H9 (cell line): ENCODE data around the gene MCM10. TPM values are rescaled to one million over a fixed set of nuclear protein-coding genes. Genes with fewer than 3 reads are reported as not detected.

Experiments used
- DNase-seq: peaks from one replicate; pipeline ENCODE4 v3.0.0-alpha.2; 2017
- H2AFZ ChIP-seq: one replicate; pipeline ENCODE4 v1.6.1; 2013; ENCODE audit warnings: mild to moderate bottlenecking, low read length, control low read depth, moderate library complexity
- H2AK5ac ChIP-seq: 2 replicates; pipeline ENCODE4 v1.6.1; 2013; ENCODE audit warnings: low read length, control low read depth, mixed read lengths; ENCODE audit not compliant: insufficient read length
- H2BK120ac ChIP-seq: one replicate; pipeline ENCODE4 v1.6.1; 2013; ENCODE audit warnings: low read depth, mild to moderate bottlenecking, low read length, control low read depth, inconsistent platforms; ENCODE audit not compliant: poor library complexity, severe bottlenecking
- H2BK12ac ChIP-seq: 2 replicates; pipeline ENCODE4 v1.6.1; 2013; ENCODE audit warnings: low read length, control low read depth, mixed read lengths, low read depth; ENCODE audit not compliant: insufficient read length
- H2BK15ac ChIP-seq: 2 replicates; pipeline ENCODE4 v1.6.1; 2013; ENCODE audit warnings: low read depth, low read length, control low read depth
- H2BK20ac ChIP-seq: one replicate; pipeline ENCODE4 v1.6.1; 2013; ENCODE audit warnings: low read depth, mild to moderate bottlenecking, low read length, control low read depth, inconsistent platforms; ENCODE audit not compliant: poor library complexity, severe bottlenecking
- H2BK5ac ChIP-seq: 2 replicates; pipeline ENCODE4 v1.6.1; 2013; ENCODE audit warnings: low read length, control low read depth, mixed read lengths; ENCODE audit not compliant: insufficient read length
- H3K14ac ChIP-seq: 2 replicates; pipeline ENCODE4 v1.6.1; 2013; ENCODE audit warnings: low read length, control low read depth; ENCODE audit not compliant: insufficient read depth
- H3K18ac ChIP-seq: 2 replicates; pipeline ENCODE4 v1.6.1; 2013; ENCODE audit warnings: low read depth, mild to moderate bottlenecking, mixed read lengths, low read length, control low read depth; ENCODE audit not compliant: insufficient read length
- H3K23ac ChIP-seq: 2 replicates; pipeline ENCODE4 v1.6.1; 2013; ENCODE audit warnings: low read length, control low read depth, mixed read lengths, low read depth; ENCODE audit not compliant: insufficient read length
- H3K23me2 ChIP-seq: 2 replicates; pipeline ENCODE4 v1.6.1; 2013; ENCODE audit warnings: low read depth, mild to moderate bottlenecking, mixed read lengths, low read length, control low read depth; ENCODE audit not compliant: insufficient read length, poor library complexity, severe bottlenecking
- H3K27ac ChIP-seq: 2 replicates; pipeline ENCODE4 v1.5.1; 2013; ENCODE audit warnings: low read length, control low read depth, mixed read lengths, low read depth; ENCODE audit not compliant: insufficient read length
- H3K27me3 ChIP-seq: 2 replicates; pipeline ENCODE4 v1.6.1; 2013; ENCODE audit warnings: low read length, control low read depth, inconsistent platforms; ENCODE audit not compliant: insufficient read depth
- H3K4ac ChIP-seq: 2 replicates; pipeline ENCODE4 v1.6.1; 2013; ENCODE audit warnings: low read depth, mild to moderate bottlenecking, control low read depth, inconsistent platforms, low read length, moderate library complexity
- H3K4me1 ChIP-seq: 2 replicates; pipeline ENCODE4 v1.6.1; 2013; ENCODE audit warnings: low read length, control low read depth, inconsistent platforms; ENCODE audit not compliant: insufficient read depth
- H3K4me2 ChIP-seq: 2 replicates; pipeline ENCODE4 v1.6.1; 2013; ENCODE audit warnings: low read length, control low read depth, mixed read lengths; ENCODE audit not compliant: insufficient read length, insufficient read depth
- H3K56ac ChIP-seq: 2 replicates; pipeline ENCODE4 v1.6.1; 2013; ENCODE audit warnings: low read depth, mild to moderate bottlenecking, mixed read lengths, low read length, control low read depth; ENCODE audit not compliant: insufficient read length
- H3K79me1 ChIP-seq: 2 replicates; pipeline ENCODE4 v1.6.1; 2013; ENCODE audit warnings: low read depth, mild to moderate bottlenecking, moderate library complexity, low read length, control low read depth, inconsistent platforms; ENCODE audit not compliant: insufficient read depth, poor library complexity, severe bottlenecking
- H3K79me2 ChIP-seq: 2 replicates; pipeline ENCODE4 v1.6.1; 2013; ENCODE audit warnings: low read length, control low read depth, inconsistent platforms; ENCODE audit not compliant: insufficient read depth
- H3K9ac ChIP-seq: 2 replicates; pipeline ENCODE4 v1.6.1; 2013; ENCODE audit warnings: low read length, control low read depth, mixed read lengths; ENCODE audit not compliant: insufficient read length; ENCODE audit errors: extremely low read depth
- H3K9me3 ChIP-seq: one replicate; pipeline ENCODE4 v1.6.1; 2013; ENCODE audit warnings: low read depth, low read length, inconsistent platforms; ENCODE audit not compliant: control insufficient read depth
- H3T11ph ChIP-seq: one replicate; pipeline ENCODE4 v1.6.1; 2013; ENCODE audit warnings: mild to moderate bottlenecking, low read length, control low read depth, inconsistent platforms
- H4K20me1 ChIP-seq: one replicate; pipeline ENCODE4 v1.6.1; 2013; ENCODE audit not compliant: control insufficient read depth, insufficient read length, insufficient read depth
- H4K5ac ChIP-seq: 2 replicates; pipeline ENCODE4 v1.6.1; 2013; ENCODE audit warnings: low read depth, mild to moderate bottlenecking, mixed read lengths, low read length, control low read depth; ENCODE audit not compliant: insufficient read length
- H4K8ac ChIP-seq: replicated peaks from 2 replicates; pipeline ENCODE4 v1.6.1; 2013; ENCODE audit warnings: low read length, control low read depth, mixed read lengths, low read depth; ENCODE audit not compliant: insufficient read length
- H4K91ac ChIP-seq: 2 replicates; pipeline ENCODE4 v1.6.1; 2013; ENCODE audit warnings: low read depth, mild to moderate bottlenecking, moderate library complexity, mixed read lengths, low read length, control low read depth; ENCODE audit not compliant: insufficient read length
- H3K27ac Mint-ChIP-seq, 3 experiments: 2 replicates in 2 of 3; 3 replicates in 1 of 3; pipeline ENCODE4 v1.8.0; 2020 to 2021; ENCODE audit warnings: mixed read lengths in 3 of 3, mild to moderate bottlenecking in 1 of 3, moderate library complexity in 1 of 3
- H3K27me3 Mint-ChIP-seq: 2 replicates; pipeline ENCODE4 v1.8.0; 2021; ENCODE audit warnings: low read depth, mild to moderate bottlenecking, moderate library complexity, mixed read lengths
- H3K36me3 Mint-ChIP-seq, 3 experiments: 2 replicates in 2 of 3; 3 replicates in 1 of 3; pipeline ENCODE4 v1.8.0; 2020 to 2021; ENCODE audit warnings: low read depth in 3 of 3, mixed read lengths in 3 of 3; ENCODE audit not compliant: insufficient read depth in 1 of 3
- H3K4me1 Mint-ChIP-seq, 2 experiments: 2 replicates each; pipeline ENCODE4 v1.8.0; 2020; ENCODE audit warnings: mixed read lengths in 2 of 2
- H3K4me3 Mint-ChIP-seq, 2 experiments: 2 replicates in 1 of 2; 3 replicates in 1 of 2; pipeline ENCODE4 v1.8.0; 2020 to 2021; ENCODE audit warnings: mild to moderate bottlenecking in 2 of 2, mixed read lengths in 2 of 2, moderate library complexity in 1 of 2
- H3K9me3 Mint-ChIP-seq, 2 experiments: 2 replicates in 1 of 2; 3 replicates in 1 of 2; pipeline ENCODE4 v1.8.0; 2020; ENCODE audit warnings: mild to moderate bottlenecking in 2 of 2, mixed read lengths in 2 of 2, moderate library complexity in 1 of 2
- WGBS: extraction: QIAGEN DNeasy Blood & Tissue Kit; methylation state at CpG from one replicate; pipeline ENCODE4 v1.1.7; 2013; ENCODE audit warnings: missing lambda C conversion rate, low lambda C conversion rate, mixed read lengths; ENCODE audit not compliant: insufficient read length; ENCODE audit errors: extremely low coverage; 5-methylcytosine and 5-hydroxymethylcytosine counted together
- total RNA-seq: library from RNA; stranded (reverse); gene quantifications from 2 replicates; pipeline ENCODE4 v1.2.1, GENCODE V29; 2021
- TF ChIP-seq, protein P1 (sequence below): fragments of 200-600 bp; sonication (generic); conservative IDR thresholded peaks from 3 replicates; pipeline ENCODE4 v1.8.0; 2021; ENCODE audit warnings: antibody characterized with exemption, mild to moderate bottlenecking

The MCM10 gene
- total RNA-seq, 1 experiment from 2014 or later: 67.4 TPM

DNA sequence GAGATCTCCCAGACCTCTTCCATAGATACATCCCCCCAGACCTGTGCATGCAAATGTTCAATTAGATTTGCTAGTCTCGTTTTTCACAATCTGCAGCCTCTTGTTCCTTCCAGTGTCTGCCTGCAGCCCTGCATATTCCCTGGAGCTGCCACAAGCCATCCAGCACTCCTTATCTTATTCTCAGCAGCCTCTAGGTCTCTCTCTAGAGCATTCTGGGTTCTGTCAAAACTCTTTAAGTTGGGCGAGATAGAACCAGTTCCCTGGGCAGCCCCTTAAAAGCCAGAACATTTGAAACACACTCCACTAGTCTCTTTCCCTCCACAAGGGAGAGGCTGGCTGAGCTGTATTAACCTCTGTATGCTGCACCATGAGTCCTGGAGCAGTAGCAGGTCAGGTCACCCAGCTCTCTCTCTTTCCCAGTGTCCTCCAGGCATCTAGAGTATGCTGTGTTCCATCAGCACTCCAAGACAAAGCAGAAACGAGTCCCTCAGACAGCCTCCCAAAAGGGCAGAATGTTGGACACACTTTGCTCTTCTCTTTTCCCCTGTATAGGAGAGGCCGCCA lies 20.6 kb upstream of the MCM10 start:
- no peak overlapping the region for H3K14ac ChIP-seq
- no peak overlapping the region for H4K8ac ChIP-seq
- no peak overlapping the region for H2BK120ac ChIP-seq
- Mint-ChIP-seq H3K36me3 (peaks cover 0 to 15% (median 8%) of the 10 kb centered on the region in 3 experiments; a peak in 4 of 7 replicates), H3K27ac (peak overlapping the region in 2 of 3 experiments; percentile 34 to 57; a peak in 2 of 7 replicates), H3K4me3 (no peak overlapping the region), H3K4me1 (peaks cover 18 to 35% of the 10 kb centered on the region in 2 experiments), H3K9me3 (peaks cover 3 to 5% of the 10 kb centered on the region in 2 experiments; a peak in 2 of 5 replicates), H3K27me3 (no peaks in the 10 kb centered on the region)
- no peak overlapping the region for H3K4ac ChIP-seq
- no peaks in the 10 kb centered on the region for H3K9me3 ChIP-seq
- no peak overlapping the region for H3K27ac ChIP-seq
- H3K23ac ChIP-seq: no peak overlapping the region
- H3K23me2 ChIP-seq: no peaks in the 10 kb centered on the region
- no peak overlapping the region for H4K5ac ChIP-seq
- H3K79me1 ChIP-seq: no peaks in the 10 kb centered on the region
- H4K91ac ChIP-seq: no peak overlapping the region
- H3T11ph ChIP-seq: no peak overlapping the region
- no peak overlapping the region for H2AFZ ChIP-seq
- no peak overlapping the region for H2BK15ac ChIP-seq
- no peaks in the 10 kb centered on the region for H3K79me2 ChIP-seq
- H3K27me3 ChIP-seq: no peaks in the 10 kb centered on the region
- H3K56ac ChIP-seq: no peak overlapping the region
- H4K20me1 ChIP-seq: no peaks in the 10 kb centered on the region
- WGBS: no CpG with 5 or more reads among the region's 4 CpGs
- H2BK5ac ChIP-seq: no peak overlapping the region
- TF ChIP-seq, protein P1, sequence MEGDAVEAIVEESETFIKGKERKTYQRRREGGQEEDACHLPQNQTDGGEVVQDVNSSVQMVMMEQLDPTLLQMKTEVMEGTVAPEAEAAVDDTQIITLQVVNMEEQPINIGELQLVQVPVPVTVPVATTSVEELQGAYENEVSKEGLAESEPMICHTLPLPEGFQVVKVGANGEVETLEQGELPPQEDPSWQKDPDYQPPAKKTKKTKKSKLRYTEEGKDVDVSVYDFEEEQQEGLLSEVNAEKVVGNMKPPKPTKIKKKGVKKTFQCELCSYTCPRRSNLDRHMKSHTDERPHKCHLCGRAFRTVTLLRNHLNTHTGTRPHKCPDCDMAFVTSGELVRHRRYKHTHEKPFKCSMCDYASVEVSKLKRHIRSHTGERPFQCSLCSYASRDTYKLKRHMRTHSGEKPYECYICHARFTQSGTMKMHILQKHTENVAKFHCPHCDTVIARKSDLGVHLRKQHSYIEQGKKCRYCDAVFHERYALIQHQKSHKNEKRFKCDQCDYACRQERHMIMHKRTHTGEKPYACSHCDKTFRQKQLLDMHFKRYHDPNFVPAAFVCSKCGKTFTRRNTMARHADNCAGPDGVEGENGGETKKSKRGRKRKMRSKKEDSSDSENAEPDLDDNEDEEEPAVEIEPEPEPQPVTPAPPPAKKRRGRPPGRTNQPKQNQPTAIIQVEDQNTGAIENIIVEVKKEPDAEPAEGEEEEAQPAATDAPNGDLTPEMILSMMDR: no peak
- no peak overlapping the region for H2BK20ac ChIP-seq
- H3K4me2 ChIP-seq: no peak overlapping the region
- H2BK12ac ChIP-seq: no peak overlapping the region
- no peaks in the 10 kb centered on the region; the same call in 1 of the 2 replicates for H3K4me1 ChIP-seq
- no peak overlapping the region for H3K18ac ChIP-seq
- no peak overlapping the region for H3K9ac ChIP-seq
- no peak for DNase-seq
- H2AK5ac ChIP-seq: no peak overlapping the region
